Myocyte (in vitro differentiated cells): ENCODE measurements around the gene SLAMF7. TPM values are rescaled to one million over a fixed set of nuclear protein-coding genes. Genes with fewer than 3 reads are reported as not detected.
A peak's percentile ranks its signal among the peaks of the same experiment; 100 is the strongest.
"Not testable (repeated sequence)": the region's sequence is repeated elsewhere in the genome, so short reads cannot be mapped to it uniquely, and the experiment has no call there.

Experiments
- DNase-seq: peaks from one replicate; pipeline ENCODE4 v3.0.0-alpha.2; 2012; ENCODE audit warnings: low read depth
- total RNA-seq: library from RNA; depleted of rRNA; stranded (reverse); fragments of >200 nt; gene quantifications from 2 replicates; pipeline ENCODE4 v1.2.3, GENCODE V29; 2014

Gene SLAMF7
- total RNA-seq, 1 donor from 2014 or later = not detected

DNA sequence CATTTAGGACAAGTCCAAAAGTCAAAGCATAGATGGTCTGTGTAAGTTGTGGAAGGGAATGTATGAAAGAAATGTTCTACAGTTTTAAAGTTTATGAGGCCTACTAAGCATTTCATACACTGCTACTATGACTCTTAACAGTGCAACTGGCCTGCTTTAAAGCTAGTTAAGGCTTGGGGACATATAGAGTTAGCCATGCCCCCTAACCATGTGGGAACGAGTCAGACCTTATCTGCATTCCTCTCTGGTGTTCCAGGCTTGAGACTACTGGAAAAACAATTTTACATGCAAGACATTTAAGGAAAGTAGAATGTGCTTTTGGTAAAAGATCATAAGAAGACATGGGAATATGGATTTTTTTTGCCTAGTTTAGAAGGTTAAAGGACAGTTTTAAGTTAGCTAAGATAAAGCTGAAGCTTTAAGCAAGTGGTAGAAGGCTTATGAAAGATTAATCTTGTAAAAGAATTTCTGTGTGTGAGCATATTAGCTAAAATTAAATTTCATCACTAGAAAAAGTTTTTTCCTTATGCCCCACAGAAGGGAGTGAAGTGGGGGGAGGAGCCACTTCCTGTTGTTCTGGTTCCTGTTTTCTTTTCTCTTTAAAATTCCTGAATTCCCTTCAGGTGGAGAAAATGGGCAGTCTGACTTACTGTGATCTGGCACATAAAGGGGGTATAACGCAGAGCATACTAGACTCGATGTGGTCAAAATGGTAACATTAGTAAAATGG, 18.5 kb upstream of the SLAMF7 start:
- no peak for DNase-seq

DNA sequence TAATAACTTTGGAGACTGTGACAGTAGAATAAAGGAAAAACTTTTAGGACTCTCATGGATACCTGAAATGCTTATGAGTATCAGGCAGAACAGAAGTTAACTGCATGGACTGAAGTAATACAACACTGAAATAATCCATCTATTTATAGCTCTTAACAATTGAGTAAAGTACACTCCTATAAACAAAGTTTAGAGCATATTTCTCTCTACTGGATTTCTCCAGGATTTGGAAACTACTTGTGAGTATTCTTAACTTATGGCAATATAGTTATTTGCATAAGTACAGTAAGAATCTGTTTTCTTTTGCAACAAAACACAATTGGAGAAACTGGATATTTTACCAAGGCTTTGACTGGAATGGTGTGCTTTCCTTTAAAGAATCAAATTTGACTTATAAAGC, 17.6 kb upstream of the SLAMF7 start:
- DNase-seq = no peak

DNA sequence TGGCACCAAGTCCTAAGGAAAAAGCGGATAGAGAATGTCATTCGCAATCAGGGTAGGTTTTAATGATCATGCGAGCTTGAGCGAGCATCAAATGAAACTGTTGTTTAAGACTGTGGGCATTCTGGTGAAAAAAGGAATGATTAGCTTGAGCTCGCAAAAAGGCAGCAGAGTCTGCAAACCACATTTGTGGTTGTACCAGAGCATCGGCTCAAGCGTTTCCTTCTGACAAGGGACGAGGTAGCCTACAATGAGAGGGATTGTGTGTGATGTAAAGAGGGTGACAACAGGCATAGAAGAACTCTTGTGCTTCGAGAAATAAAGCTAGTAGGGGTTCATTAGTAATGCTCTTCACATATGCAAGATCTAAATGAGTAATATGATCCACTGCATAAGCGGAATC, 16.3 kb upstream of the SLAMF7 start:
- no peak for DNase-seq

DNA sequence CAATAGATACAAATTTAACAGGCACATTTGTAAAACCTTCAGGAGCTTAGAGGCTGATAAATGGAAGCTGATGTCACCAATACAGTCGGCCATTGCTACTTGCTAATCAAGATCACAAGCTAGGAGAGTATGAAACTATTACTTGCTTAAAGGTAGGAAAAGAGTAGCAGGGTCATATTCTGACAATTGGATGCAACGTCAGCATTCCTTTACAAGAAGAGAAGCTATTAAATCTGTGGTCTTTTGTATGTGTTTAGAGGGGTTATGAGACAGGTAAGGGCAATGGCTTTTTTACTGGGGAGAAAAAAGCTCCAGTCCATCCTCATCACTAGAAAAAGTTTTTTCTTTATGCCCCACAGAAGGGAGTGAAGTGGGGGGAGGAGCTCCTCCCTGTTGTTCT, 15.7 kb upstream of the SLAMF7 start:
- no peak for DNase-seq

DNA sequence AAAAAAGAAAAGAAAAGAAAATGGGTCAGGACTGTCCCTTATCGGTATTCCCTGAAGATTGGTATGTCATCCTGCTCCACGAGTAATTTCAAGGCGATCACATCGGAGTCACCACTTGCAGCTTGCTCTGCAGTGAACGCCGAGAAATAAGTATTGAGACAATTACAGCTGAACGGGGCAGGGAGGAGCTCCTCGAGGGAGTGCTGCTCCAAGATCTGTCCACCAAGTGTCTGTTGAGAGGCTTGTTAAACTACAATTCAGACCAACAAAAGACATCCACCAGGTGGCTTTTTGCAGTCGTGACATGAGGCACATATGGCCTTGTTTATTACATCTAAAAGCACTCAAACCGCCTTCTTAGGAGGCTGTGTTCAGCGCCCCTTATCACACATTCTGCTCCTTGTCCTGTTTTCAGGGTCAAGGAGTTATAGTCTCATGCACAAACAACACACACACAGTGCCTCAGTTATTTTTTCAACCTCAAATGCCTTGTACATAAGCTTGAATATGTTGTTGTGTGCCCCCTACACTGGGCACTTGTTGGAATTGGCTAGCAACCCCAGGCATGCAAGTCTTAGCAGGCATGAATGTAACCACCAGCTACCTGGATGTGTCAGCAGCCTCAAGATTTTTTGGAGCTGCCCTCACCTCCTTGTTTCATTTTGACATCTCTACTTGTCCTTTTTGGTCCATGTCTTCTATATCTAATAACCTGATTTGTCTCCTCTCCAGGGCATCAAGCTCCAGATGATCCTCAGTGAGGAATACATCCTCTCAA, 14.4 kb upstream of the SLAMF7 start:
- no peak for DNase-seq

DNA sequence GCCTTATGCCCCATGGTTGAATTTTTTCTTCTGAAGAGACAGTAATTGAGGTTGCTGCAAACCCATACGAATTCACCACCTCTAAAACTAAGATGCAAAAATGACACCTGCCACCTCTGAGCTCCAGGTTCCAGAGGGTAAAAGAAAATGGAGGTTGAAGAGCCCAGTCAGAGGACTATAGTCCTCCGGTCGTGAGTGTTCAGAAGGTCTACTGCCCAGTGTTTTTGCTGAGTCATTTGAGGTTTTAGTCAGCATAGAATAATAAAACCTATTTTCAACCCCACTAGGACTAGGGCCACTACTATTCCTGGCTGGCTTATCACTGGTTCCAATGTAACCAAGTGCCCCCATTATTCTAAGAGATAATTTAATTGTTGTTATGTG, 12.9 kb upstream of the SLAMF7 start:
- DNase-seq = peak; percentile 7

DNA sequence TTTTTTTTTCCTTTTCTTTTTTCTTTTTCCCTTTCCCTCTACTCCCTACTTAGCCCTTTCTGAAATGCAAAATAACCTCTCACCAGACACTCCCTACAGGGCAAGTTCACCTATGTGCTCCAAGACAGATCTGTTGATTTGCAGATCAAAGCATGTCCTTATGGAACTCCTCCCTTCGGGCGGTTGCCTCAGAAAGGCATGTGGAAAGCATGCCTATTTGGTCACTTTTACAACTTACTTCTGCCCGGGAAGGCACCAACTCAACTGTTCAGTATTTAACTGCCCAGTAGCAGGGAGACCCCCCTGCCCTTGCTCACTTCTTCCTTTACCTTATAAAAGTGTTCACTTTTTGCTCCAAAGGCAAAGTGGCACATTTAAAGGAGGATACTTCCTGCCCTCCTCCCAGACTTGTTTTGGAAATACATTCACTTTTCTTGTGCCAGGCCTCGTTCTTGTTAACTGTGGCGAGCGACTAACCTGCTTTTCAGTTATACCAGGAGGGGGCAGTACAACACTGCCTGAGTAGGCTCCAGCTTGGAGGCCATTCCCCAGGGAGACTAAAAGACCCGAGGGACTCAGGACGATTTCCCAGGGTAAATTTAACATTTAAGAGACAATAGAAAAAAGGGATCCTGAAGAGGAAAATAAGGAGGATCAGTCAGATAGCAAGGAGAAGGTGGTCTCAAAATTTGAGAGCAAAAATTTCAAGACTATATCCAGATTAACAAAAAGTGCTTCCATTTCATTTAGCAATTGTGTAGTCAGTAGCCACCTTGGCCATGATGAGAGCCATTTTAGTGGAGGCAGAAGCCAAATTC, 12.3 kb upstream of the SLAMF7 start:
- DNase-seq = peak; percentile 69

DNA sequence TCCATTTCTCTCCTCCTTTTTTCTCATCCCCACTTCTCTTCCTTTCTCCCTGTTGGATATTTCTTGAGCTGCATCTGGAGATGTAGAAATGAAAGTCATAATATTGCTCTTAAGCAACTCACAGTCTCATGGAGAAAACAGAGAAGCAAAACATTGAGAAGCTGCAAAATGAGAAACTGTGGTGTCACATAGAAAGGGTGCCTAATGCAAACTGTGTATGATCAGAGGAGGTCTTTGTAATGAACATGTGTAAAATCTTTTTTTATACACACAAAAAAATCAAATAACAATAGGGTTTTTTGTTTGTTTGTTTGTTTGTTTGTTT, 11.8 kb upstream of the SLAMF7 start:
- no peak for DNase-seq

DNA sequence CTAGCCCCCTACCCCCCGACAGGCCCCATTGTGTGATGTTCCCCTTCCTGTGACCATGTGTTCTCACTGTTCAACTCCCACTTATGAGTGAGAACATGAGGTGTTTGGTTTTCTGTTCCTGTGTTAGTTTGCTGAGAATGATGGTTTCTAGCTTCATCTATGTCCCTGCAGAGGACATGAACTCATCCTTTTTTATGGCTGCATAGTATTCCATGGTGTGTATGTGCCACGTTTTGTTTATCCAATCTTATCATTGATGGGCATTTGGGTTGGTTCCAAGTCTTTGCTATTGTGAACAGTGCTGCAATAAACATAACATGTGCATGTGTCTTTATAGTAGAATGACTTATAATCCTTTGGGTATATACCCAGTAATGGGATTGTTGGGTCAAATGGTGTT, 7.5 kb upstream of the SLAMF7 start:
- not testable (repeated sequence) for DNase-seq

DNA sequence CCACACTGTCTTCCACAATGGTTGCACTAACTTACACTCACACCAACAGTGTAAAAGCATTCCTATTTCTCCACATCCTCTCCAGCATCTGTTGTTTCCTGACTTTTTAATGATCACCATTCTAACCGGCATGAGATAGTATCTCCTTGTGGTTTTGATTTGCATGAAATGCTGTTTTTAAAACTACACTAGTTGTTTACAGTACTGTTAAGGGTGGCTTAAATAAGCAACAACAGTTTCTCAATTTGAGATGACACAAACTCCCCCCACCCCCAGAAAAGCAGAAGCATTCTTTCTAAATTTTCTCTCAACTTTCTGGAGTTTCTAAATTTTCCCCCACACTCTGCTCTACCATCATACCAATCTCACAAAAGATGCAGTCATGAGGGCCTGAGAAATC, 7.1 kb upstream of the SLAMF7 start:
- no peak for DNase-seq

DNA sequence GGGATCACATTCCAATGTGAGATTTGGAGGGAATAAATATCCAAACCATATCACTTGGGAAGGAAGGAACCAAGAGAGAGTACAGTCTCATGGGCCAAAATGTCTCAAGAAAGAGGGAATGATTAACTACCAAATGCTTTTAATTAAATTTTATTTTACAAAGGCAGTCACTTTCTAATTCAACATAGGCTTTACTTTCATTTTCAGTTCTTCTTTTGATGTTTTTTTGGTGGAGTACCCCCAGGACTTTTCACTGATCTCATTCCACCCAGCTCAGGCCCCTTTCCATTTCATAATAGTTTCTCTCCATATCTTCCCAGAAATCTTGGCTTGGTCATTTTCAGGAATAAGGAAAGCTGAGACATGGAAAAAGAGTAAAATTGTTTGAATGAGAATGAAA, 5.1 kb upstream of the SLAMF7 start:
- DNase-seq = no peak

DNA sequence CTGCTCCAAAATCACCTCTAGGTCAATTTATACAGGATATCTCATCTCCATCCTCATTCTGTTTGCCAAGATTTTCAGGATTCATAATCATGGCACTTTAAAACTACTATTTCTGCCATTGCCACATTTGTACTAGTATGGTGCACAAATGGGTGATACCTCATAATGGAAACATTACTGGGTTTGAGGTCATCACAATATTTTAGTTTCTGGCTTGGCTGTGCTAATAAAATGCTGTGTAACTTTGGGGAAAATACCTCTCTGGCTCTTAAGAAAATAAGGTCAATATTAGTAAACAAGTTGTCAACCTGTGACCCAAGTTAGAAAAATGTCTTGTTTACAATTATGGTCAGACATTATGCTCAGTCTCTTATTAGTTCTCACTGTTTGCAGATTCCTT, 4.7 kb upstream of the SLAMF7 start:
- DNase-seq = no peak

DNA sequence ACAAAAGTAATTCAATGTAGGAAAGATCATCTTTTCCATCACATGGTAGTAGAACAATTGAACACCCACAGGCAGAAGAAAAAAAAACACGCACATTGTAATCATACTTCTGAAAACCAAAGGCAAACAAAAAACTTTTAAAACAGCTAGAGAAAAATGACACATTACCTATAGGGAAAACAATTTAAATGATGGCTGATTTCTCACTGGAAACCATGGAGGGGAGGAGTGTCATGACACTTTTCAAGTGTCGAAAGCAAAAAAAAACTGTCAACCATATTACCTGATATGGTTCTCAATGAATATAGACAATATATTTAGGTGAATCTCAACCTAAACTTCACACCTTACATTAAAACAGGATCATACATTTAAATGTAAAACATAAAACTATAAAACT, 776 bp upstream of the SLAMF7 start:
- no peak for DNase-seq

DNA sequence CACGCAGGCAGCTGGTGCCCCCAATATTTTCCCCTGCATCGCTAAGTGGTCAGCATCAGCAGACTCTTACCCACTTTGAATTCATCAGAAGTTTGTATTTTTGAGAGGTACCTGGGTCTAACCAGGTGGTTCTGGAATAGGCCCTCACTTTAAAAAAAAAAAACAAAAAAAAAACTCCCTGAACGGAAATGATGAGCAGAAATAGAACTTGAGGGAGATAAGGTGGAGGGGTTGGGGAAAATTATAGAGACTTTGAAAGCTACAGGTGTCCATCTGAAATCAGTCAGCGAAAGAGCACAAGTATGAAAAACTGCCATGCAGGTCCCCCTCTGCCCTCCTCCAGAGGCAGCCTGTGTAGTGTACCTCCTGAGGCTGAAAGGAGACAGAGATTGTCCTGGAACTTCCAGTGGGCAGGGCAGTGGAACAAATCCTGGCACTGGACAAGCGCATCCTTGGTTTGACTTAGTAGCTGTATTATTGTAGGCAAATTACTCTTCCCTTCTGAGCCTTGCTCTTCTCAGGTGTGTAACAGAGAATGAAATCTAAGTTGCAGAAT, 1.2 kb downstream of the SLAMF7 start:
- DNase-seq = no peak

DNA sequence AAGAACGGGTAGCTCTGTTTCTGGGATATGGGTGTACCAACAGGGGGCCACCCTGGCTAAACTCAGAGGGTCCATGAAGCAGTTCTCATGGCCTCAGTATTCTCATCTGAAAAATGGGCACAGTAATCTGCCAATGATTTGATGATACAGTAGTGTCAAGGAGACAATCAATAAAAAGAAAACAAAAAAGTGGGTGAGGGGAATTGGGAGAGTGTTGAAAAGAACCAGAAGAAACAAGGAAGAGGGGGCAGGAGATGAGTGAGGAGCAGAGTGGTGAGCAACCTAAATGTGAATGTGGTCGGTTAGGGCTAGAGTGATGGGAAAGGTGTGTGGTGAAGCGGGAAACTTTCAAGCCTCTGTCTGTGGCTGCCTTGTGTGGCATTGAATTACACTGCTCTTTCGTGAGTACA, 2.0 kb downstream of the SLAMF7 start:
- DNase-seq = no peak

DNA sequence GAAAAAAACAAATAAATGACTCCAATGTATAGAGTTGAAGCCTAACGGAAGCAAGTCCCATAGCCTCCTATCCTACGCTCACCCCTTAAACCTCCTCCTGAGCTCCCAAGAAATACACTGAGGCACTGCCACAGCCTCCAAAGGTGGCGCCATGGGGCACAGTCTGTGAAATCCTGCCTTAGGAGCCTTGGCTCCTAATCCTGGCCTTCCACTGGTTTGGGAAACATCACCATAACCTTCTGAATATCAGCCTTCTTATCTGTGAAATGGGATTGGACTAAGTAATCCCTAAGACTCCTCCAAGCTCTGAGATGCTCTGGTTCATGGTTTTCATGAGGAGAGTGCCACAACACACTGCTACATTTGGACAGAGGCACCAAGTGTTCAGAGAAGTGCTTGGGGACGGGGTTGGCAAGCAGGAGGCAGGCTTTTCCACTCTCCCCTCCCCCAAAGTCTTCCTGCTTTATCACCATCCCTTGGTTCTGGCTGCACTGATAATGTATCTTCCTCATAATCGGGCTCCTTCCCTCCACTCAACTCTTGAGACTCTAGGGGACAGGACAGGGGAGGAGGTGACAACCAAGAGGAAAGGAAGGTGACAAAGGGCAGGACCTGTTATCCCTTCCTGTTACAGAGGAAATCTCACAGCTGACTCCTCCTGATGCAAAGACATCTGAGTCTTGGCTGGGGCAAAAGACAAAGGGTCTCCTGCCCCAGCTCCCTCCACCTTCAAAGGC, 2.7 kb downstream of the SLAMF7 start:
- DNase-seq = no peak

DNA sequence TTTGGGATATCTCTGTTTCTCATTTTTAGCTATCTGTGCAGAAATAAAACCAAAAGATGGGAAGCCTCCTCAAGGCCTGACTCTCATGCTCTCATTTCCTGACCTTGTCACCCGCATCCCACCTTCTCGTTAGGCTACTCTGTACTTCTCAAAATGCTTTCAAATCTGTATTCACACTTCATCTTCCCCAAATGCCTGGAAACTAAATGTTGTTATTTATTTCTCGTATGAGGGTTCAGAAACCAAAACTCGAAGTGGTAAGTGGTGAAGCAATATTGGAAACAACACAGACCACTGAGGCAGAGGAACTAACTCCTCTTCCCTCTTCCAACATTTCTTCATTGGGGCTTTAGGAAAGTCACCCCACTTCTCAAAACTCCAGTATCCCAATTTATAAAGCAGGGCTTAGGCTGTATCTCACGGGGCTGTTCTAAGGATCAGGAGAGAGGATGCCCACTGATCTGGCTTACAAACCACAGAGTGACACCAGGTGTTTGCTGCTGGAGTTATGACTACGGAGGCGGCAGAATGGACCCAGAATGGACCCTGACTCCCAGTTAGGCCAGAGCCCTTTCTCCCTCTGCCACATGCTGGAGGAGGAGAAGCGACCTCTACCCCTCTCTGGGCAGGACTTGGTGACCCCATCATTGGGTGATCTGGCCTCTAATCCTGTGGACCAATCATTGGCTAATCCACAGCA, 3.5 kb downstream of the SLAMF7 start:
- DNase-seq = no peak

DNA sequence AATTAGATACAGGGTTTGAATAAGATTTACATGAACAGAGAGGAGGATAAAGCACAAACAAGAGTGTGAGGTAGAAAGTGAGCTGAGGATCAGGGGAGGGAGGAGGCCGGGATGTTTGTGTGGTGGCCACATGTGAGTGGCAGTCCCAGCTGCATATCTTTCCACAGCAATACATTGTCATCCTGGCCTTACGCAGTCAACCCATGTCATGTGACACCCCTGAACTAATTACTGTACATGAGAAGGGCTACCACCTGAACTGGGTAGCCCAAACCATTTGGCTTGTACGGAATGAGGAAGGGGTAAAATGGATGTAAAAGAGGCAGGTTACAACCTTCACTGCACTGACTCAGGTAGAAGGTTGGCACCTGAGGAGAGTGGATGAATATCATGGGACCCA, 4.2 kb downstream of the SLAMF7 start:
- no peak for DNase-seq

DNA sequence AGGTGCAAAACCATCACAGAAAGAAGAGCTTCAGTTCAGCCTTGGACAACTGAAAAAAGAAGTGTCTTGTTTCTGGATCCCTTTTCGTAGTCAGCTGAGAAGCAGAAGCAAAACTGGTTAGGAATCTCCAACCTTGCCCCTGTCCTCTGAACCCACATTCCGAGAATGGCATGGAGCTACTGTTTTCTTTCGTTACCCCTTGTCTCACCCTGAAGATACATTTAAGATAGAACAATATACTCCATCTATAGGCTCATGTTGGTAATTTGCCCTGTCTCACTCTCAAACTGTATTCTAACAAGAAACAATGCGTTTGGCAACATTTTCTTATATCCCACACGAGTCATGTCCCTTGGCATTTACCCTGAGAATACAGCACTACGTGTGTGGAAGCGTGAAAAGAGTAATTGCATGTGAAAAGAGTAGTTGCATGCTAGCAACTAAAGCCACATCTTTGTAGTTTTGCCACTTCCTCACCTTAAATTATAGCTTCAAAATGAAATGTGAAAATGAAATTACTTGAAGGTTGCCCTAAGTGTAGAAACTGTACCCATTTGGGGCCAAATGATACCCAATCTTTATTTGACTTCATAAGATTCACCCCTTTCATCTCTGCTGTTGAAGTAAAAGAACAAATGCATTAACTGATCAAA, 5.3 kb downstream of the SLAMF7 start:
- DNase-seq = no peak

DNA sequence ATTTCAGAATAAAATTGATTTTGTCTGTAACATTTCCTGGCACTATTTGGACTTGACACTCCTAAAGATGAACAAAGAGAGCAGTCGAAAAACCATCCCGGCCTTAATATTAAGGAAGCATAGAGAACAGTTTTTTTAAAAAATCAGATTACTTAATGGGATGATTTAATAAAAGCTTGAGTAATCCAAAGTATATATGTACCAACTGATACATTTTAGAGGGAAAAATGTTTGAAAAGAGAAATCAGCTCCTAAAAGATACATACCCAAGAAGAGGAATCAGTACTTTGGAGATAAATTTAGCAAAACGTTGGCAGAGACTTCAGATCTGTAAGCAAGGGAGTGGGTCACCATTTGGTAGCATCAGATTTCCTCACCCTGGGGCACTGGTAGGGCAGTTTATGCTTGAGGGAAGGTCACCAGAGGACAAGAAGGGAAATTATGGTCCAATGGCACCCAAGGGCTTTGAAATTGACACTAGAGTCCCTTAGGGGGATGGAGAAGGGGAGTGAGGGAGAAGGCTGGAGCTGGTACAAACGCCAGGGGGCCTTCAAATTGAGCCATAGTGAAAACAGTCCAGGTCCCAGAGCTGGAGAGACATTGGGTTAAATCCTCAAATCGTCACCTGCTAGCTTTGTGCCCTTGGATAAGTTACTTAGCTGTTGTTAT, 5.9 kb downstream of the SLAMF7 start:
- DNase-seq = no peak
